Prostate gland (tissue), 2 donors: ENCODE measurements around the gene DHRS7B.

Experiments
- POLR2A ChIP-seq: fragments of 450-650 bp; IDR thresholded peaks from one replicate; pipeline ENCODE4 v1.6.1; 2016; ENCODE audit warnings: antibody characterized with exemption, mild to moderate bottlenecking
- TF ChIP-seq, protein P1 (sequence below), 4 experiments: fragments of 200-600 bp in 2 of 4; fragments of 450-650 bp in 2 of 4; sonication (generic) in 2 of 4; IDR thresholded peaks; 1 replicate in 3 of 4; 2 replicates in 1 of 4; pipeline ENCODE4 v1.5.1; 2016 to 2019; ENCODE audit warnings: antibody characterized with exemption in 4 of 4, mild to moderate bottlenecking in 2 of 4, moderate library complexity in 2 of 4

DNA sequence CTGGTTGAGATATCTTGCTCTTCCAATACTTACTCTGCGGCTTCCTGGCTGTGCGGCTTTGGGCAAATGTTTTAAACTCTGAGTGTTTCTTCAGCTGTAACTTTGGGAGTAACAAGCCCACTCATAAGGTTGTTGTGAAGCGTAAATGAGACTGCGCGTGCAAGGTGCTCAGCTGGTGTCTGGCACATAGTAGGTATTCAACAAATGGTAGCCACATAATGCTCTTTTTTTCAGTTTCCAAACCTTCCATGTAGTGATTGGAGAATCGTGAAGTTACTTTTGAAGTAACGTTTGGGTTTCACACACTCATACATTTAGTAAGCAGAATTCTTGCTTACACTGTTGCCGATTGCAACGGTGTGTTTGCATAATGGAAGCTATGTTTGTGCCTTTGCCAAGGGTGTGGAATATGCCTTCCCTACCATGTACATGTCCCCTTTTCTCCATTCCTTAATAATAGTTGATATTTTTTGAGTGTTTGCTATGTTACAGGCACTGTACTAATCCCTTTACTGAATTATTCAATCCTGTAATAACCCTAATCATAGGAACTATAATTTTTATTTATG lies 829 bp downstream of the DHRS7B start:
- TF ChIP-seq, protein P1, sequence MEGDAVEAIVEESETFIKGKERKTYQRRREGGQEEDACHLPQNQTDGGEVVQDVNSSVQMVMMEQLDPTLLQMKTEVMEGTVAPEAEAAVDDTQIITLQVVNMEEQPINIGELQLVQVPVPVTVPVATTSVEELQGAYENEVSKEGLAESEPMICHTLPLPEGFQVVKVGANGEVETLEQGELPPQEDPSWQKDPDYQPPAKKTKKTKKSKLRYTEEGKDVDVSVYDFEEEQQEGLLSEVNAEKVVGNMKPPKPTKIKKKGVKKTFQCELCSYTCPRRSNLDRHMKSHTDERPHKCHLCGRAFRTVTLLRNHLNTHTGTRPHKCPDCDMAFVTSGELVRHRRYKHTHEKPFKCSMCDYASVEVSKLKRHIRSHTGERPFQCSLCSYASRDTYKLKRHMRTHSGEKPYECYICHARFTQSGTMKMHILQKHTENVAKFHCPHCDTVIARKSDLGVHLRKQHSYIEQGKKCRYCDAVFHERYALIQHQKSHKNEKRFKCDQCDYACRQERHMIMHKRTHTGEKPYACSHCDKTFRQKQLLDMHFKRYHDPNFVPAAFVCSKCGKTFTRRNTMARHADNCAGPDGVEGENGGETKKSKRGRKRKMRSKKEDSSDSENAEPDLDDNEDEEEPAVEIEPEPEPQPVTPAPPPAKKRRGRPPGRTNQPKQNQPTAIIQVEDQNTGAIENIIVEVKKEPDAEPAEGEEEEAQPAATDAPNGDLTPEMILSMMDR (IDR thresholded peaks at IDR 0.05) = no peak
- no peak for TF ChIP-seq POLR2A
